HG02571 (cell line): ENCODE results near the gene GAN.

Experiments used
- ATAC-seq: cut with Tn5 transposase; IDR thresholded peaks from one replicate; pipeline ENCODE4 v1.9.1; 2021; ENCODE audit warnings: mild to moderate bottlenecking, moderate library complexity; ENCODE audit not compliant: unreplicated experiment

GAN gene

GRCh38 chr16:81424771-81425170, 110.0 kb downstream of the GAN start:
- ATAC-seq: no peak

- no peak for ATAC-seq
These were observed 112.5 kb downstream of the GAN start for GRCh38 chr16:81427219-81427618.

GRCh38 chr16:81429045-81429521, 114.3 kb downstream of the GAN start:
- no peak for ATAC-seq

GRCh38 chr16:81431554-81432353, 117.0 kb downstream of the GAN start:
- ATAC-seq: no peak

- ATAC-seq: no peak
These were observed 118.3 kb downstream of the GAN start for GRCh38 chr16:81432937-81433557.

- no peak for ATAC-seq
These were observed 120.3 kb downstream of the GAN start for GRCh38 chr16:81435103-81435502.

GRCh38 chr16:81435567-81435966, 120.8 kb downstream of the GAN start:
- ATAC-seq: no peak

GRCh38 chr16:81436386-81436785, 121.6 kb downstream of the GAN start:
- ATAC-seq: no peak

GRCh38 chr16:81437865-81438264, 123.1 kb downstream of the GAN start:
- no peak for ATAC-seq
